GM19438 (cell line): ENCODE measurements around the gene RRP7A.
"Not testable (repeated sequence)": the region's sequence is repeated elsewhere in the genome, so short reads cannot be mapped to it uniquely, and the experiment has no call there.

Experiments used
- ATAC-seq: cut with Tn5 transposase; IDR thresholded peaks from one replicate; pipeline ENCODE4 v1.9.1; 2021; ENCODE audit warnings: low read depth; ENCODE audit not compliant: unreplicated experiment

RRP7A gene

GRCh38 chr22:42519525-42520401, at the start of gene RRP7A:
Gene RRP7A, minus strand, starts transcription at chr22:42519796. Its CDS starts 10 bp downstream, at chr22:42519786.
- no peak for ATAC-seq

GRCh38 chr22:42567950-42568349, 48.4 kb upstream of the RRP7A start:
- not testable (repeated sequence) for ATAC-seq

- ATAC-seq = no peak
These were observed 46.4 kb upstream of the RRP7A start for GRCh38 chr22:42565956-42566355.

- no peak for ATAC-seq
These were observed 45.1 kb upstream of the RRP7A start for GRCh38 chr22:42564699-42565098.

GRCh38 chr22:42563943-42564342, 44.3 kb upstream of the RRP7A start:
- ATAC-seq = not testable (repeated sequence)

GRCh38 chr22:42562684-42563083, 43.1 kb upstream of the RRP7A start:
- no peak for ATAC-seq

GRCh38 chr22:42562279-42562678, 42.7 kb upstream of the RRP7A start:
- ATAC-seq = no peak

- ATAC-seq = no peak
These were observed 42.3 kb upstream of the RRP7A start for GRCh38 chr22:42561856-42562255.

- no peak for ATAC-seq
These were observed 41.2 kb upstream of the RRP7A start for GRCh38 chr22:42560781-42561180.

GRCh38 chr22:42560381-42560780, 40.8 kb upstream of the RRP7A start:
- ATAC-seq = no peak

GRCh38 chr22:42553475-42554361, 34.1 kb upstream of the RRP7A start, which contains the start of gene SERHL2:
Gene SERHL2, plus strand, starts transcription at chr22:42553956. Its CDS starts 65 bp downstream, at chr22:42554021.
- ATAC-seq = peak; percentile 58

- not testable (repeated sequence) for ATAC-seq
These were observed 32.7 kb upstream of the RRP7A start for GRCh38 chr22:42552294-42552647.

GRCh38 chr22:42549331-42550060, 29.9 kb upstream of the RRP7A start:
- ATAC-seq = no peak

GRCh38 chr22:42548597-42549330, 29.2 kb upstream of the RRP7A start:
- no peak for ATAC-seq

GRCh38 chr22:42548126-42548525, 28.5 kb upstream of the RRP7A start:
- not testable (repeated sequence) for ATAC-seq

- ATAC-seq = no peak
These were observed 28.0 kb upstream of the RRP7A start for GRCh38 chr22:42547562-42547961.

- no peak for ATAC-seq
These were observed 25.1 kb upstream of the RRP7A start for GRCh38 chr22:42544686-42545085.

GRCh38 chr22:42539236-42539771, 19.7 kb upstream of the RRP7A start:
- ATAC-seq = not testable (repeated sequence)

- ATAC-seq = not testable (repeated sequence)
These were observed 17.7 kb upstream of the RRP7A start for GRCh38 chr22:42537199-42537831.
